A549 (cell line): Measurements from ENCODE around the gene LACTBL1.
"Not testable (repeated sequence)": the region's sequence is repeated elsewhere in the genome, so short reads cannot be mapped to it uniquely, and the experiment has no call there.

Experiments
- CHD2 ChIP-seq: fragments of 150-350 bp; IDR thresholded peaks from 2 replicates; pipeline ENCODE4 v1.6.1; 2014; ENCODE audit warnings: low read length; ENCODE audit not compliant: partially characterized antibody
- CTCF ChIP-seq: fragments of >200 bp; sonication (Bioruptor Twin); formaldehyde crosslinking; IDR thresholded peaks from 3 replicates; pipeline ENCODE4 v1.5.1; 2016
- EP300 ChIP-seq, 2 experiments: fragments of >200 bp; sonication (Bioruptor Twin); formaldehyde crosslinking; IDR thresholded peaks; 2 replicates in 1 of 2; 3 replicates in 1 of 2; pipeline ENCODE4 v1.6.1; 2016 to 2017
- JUN ChIP-seq, 2 experiments: fragments of >200 bp; sonication (Bioruptor Twin); formaldehyde crosslinking; IDR thresholded peaks; 2 replicates in 1 of 2; 3 replicates in 1 of 2; pipeline ENCODE4 v1.6.1; 2016 to 2017
- MAX ChIP-seq: IDR thresholded peaks from 2 replicates; pipeline ENCODE4 v1.6.1; 2012
- MAZ ChIP-seq: fragments of 150-350 bp; IDR thresholded peaks from 2 replicates; pipeline ENCODE4 v1.6.1; 2014; ENCODE audit warnings: antibody characterized with exemption, low read depth, low read length, borderline replicate concordance
- POLR2A ChIP-seq: IDR thresholded peaks from 2 replicates; pipeline ENCODE4 v1.6.1; 2012; ENCODE audit warnings: mild to moderate bottlenecking, low read length
- POLR2AphosphoS2 ChIP-seq: conservative IDR thresholded peaks from 2 replicates; pipeline ENCODE4 v1.6.1; 2012; ENCODE audit warnings: low read length, improper control_type of control experiment, inconsistent platforms
- RFX5 ChIP-seq: fragments of 450-650 bp; IDR thresholded peaks from 2 replicates; pipeline ENCODE4 v1.7.1; 2014; ENCODE audit warnings: antibody characterized with exemption, mild to moderate bottlenecking, moderate library complexity

DNA sequence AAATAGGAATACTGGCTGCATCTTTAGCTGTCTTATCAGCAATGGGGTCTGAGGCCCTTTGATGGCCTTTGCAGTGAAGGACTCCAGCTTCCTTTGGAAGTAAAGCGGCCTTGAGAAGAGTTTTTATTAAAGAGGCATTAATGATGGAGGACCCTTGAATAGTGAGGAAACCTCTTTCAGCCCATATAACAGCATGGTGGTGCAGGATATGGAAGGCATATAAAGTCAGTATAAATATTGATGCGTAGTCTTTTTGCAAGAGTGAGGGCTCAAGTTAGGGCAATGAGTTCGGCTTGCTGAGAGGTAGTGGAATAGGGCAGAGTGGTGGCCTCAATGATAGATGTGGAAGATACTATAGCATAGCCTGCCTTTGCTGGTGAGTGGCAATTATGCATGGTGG lies 27.5 kb upstream of the LACTBL1 start:
- TF ChIP-seq JUN (IDR thresholded peaks at IDR 0.05); MAZ; CTCF; CHD2; EP300 (IDR thresholded peaks at IDR 0.05); POLR2A; POLR2AphosphoS2; RFX5; MAX: not testable (repeated sequence)
